AG08396 (cell line): ENCODE results near the gene GRK3.
"Not testable (repeated sequence)": the region's sequence is repeated elsewhere in the genome, so short reads cannot be mapped to it uniquely, and the experiment has no call there.

Experiments used
- DNase-seq: peaks from one replicate; pipeline ENCODE4 v3.0.0; 2012; ENCODE audit warnings: low spot score, mixed read lengths

Gene GRK3

GRCh38 chr22:25564320-25564978 is at the start of gene GRK3:
Gene GRK3 (plus strand): TSS chr22:25564675. CDS start chr22:25565041, 366 bp downstream.
- peak; percentile 62 for DNase-seq

GRCh38 chr22:25518000-25518663 is 46.3 kb upstream of the GRK3 start:
- DNase-seq: no peak

- no peak for DNase-seq
Observed at GRCh38 chr22:25525376-25525775, 39.1 kb upstream of the GRK3 start.

- not testable (repeated sequence) for DNase-seq
Observed at GRCh38 chr22:25525804-25526584, 38.5 kb upstream of the GRK3 start.

GRCh38 chr22:25527016-25527415 is 37.5 kb upstream of the GRK3 start:
- not testable (repeated sequence) for DNase-seq

GRCh38 chr22:25528068-25528467 is 36.4 kb upstream of the GRK3 start:
- not testable (repeated sequence) for DNase-seq

GRCh38 chr22:25529059-25529458 is 35.4 kb upstream of the GRK3 start:
- DNase-seq: not testable (repeated sequence)

- not testable (repeated sequence) for DNase-seq
Observed at GRCh38 chr22:25529541-25530137, 34.8 kb upstream of the GRK3 start.

GRCh38 chr22:25531677-25532076 is 32.8 kb upstream of the GRK3 start:
- not testable (repeated sequence) for DNase-seq

GRCh38 chr22:25534724-25535123 is 29.8 kb upstream of the GRK3 start:
- no peak for DNase-seq

GRCh38 chr22:25536589-25536988 is 27.9 kb upstream of the GRK3 start:
- no peak for DNase-seq

- no peak for DNase-seq
Observed at GRCh38 chr22:25540166-25540907, 24.1 kb upstream of the GRK3 start.

GRCh38 chr22:25540908-25541660 is 23.4 kb upstream of the GRK3 start:
- DNase-seq: no peak

GRCh38 chr22:25542191-25542590 is 22.3 kb upstream of the GRK3 start:
- DNase-seq: no peak

- DNase-seq: no peak
Observed at GRCh38 chr22:25542720-25543402, 21.6 kb upstream of the GRK3 start.

- DNase-seq: no peak
Observed at GRCh38 chr22:25545146-25545545, 19.3 kb upstream of the GRK3 start.

GRCh38 chr22:25545672-25546071 is 18.8 kb upstream of the GRK3 start:
- no peak for DNase-seq

- no peak for DNase-seq
Observed at GRCh38 chr22:25546242-25546641, 18.2 kb upstream of the GRK3 start.

- DNase-seq: no peak
Observed at GRCh38 chr22:25546751-25547150, 17.7 kb upstream of the GRK3 start.

GRCh38 chr22:25548866-25549464 is 15.5 kb upstream of the GRK3 start:
- DNase-seq: no peak
